Breast epithelium (tissue), 3 donors: ENCODE measurements around the gene WBP1.

Experiments
- POLR2A ChIP-seq: fragments of 450-650 bp; IDR thresholded peaks from one replicate; pipeline ENCODE4 v1.6.1; 2016; ENCODE audit warnings: antibody characterized with exemption, mild to moderate bottlenecking, moderate library complexity
- POLR2AphosphoS5 ChIP-seq, 3 donors: sonication (generic); formaldehyde crosslinking; IDR thresholded peaks; one replicate each; pipeline ENCODE4 v1.6.1; 2017; ENCODE audit warnings: antibody characterized with exemption in 3 of 3
- TF ChIP-seq, protein P1 (sequence below), 3 donors: fragments of 450-650 bp; IDR thresholded peaks; one replicate each; pipeline ENCODE4 v1.5.1; 2016 to 2017; ENCODE audit warnings: antibody characterized with exemption in 3 of 3, mild to moderate bottlenecking in 3 of 3, moderate library complexity in 3 of 3

DNA sequence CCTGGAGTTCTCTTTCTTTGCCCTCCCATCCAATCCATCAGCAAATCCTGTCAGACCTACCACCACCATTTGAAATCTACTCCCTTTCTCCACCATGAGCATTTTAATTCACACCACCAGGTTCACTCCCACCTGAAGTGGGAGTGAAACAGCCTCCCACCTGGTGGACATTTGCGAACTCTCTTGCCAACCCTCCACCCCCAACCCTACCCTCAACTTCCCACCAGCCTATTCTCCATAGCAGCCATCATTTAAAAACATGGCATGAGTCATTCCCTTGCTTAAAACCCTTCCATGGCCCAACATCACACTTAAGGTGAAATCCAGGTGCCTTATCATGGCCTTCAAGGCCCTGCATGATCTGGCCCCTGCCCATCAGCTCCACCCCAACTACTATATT, 20.0 kb upstream of the WBP1 start:
- TF ChIP-seq, protein P1, sequence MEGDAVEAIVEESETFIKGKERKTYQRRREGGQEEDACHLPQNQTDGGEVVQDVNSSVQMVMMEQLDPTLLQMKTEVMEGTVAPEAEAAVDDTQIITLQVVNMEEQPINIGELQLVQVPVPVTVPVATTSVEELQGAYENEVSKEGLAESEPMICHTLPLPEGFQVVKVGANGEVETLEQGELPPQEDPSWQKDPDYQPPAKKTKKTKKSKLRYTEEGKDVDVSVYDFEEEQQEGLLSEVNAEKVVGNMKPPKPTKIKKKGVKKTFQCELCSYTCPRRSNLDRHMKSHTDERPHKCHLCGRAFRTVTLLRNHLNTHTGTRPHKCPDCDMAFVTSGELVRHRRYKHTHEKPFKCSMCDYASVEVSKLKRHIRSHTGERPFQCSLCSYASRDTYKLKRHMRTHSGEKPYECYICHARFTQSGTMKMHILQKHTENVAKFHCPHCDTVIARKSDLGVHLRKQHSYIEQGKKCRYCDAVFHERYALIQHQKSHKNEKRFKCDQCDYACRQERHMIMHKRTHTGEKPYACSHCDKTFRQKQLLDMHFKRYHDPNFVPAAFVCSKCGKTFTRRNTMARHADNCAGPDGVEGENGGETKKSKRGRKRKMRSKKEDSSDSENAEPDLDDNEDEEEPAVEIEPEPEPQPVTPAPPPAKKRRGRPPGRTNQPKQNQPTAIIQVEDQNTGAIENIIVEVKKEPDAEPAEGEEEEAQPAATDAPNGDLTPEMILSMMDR (IDR thresholded peaks at IDR 0.05): no peak
- TF ChIP-seq POLR2AphosphoS5 (IDR thresholded peaks at IDR 0.05) (no peak), POLR2A (no peak)
